ENCODE measurements around the gene PRR23A.
"Not testable (repeated sequence)": the region's sequence is repeated elsewhere in the genome, so short reads cannot be mapped to it uniquely, and the experiment has no call there.

The PRR23A gene

GRCh38 chr3:139006051-139006716 lies at the start of gene PRR23A:
TSS of gene PRR23A (minus strand) at chr3:139006268. CDS start at chr3:139006268, 0 bp downstream.
- TF ChIP-seq ZNF274 (IDR thresholded peaks at IDR 0.05; ENCODE audit: low read depth, low read length) = no peak

GRCh38 chr3:139052802-139053600 lies 46.9 kb upstream of the PRR23A start:
- H3K4me3 ChIP-seq (ENCODE audit: low read length) = no peak overlapping the region
- no peak for TF ChIP-seq ZNF274 (IDR thresholded peaks at IDR 0.05; ENCODE audit: low read depth, low read length)

More at GRCh38 chr3:139006051-139006716, at the start of gene PRR23A:
- no peak within 1 kb of the TSS for H3K4me3 ChIP-seq (ENCODE audit: low read length)

- TF ChIP-seq ZNF274 (IDR thresholded peaks at IDR 0.05; ENCODE audit: low read depth, low read length) = no peak
Observed at GRCh38 chr3:139044366-139045210, 38.5 kb upstream of the PRR23A start, which contains the start of gene PRR23C. TSS of gene PRR23C (minus strand) at chr3:139044892. CDS start at chr3:139044620, 272 bp downstream.

GRCh38 chr3:139043554-139044365 lies 37.7 kb upstream of the PRR23A start:
- no peak overlapping the region for H3K4me3 ChIP-seq (ENCODE audit: low read length)
- TF ChIP-seq ZNF274 (IDR thresholded peaks at IDR 0.05; ENCODE audit: low read depth, low read length) = no peak

More at GRCh38 chr3:139044366-139045210, 38.5 kb upstream of the PRR23A start, which contains the start of gene PRR23C:
- H3K4me3 ChIP-seq (ENCODE audit: low read length) = no peak within 1 kb of the TSS

- H3K4me3 ChIP-seq (ENCODE audit: low read length) = no peak overlapping the region
- no peak for TF ChIP-seq ZNF274 (IDR thresholded peaks at IDR 0.05; ENCODE audit: low read depth, low read length)
Observed at GRCh38 chr3:139037478-139037877, 31.4 kb upstream of the PRR23A start.

GRCh38 chr3:139032326-139033002 lies 26.4 kb upstream of the PRR23A start:
- TF ChIP-seq ZNF274 (IDR thresholded peaks at IDR 0.05; ENCODE audit: low read depth, low read length) = no peak
- no peak overlapping the region for H3K4me3 ChIP-seq (ENCODE audit: low read length)

DNA sequence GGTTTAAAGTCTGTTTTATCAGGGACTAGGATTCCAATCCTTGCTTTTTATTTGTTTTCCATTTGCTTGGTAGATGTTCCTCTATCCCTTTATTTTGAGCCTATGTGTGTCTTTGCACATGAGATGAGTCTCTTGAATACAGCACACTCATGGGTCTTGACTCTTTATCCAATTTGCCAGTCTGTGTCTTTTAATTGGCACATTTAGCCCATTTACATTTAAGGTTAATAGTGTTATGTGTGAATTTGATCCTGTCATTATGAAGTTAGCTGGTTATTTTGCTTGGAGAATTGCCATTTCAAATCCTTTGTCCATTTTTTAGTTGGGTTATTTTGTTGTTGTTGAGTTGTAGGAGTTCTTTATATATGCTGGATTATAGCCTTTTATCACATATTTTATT lies 24.5 kb upstream of the PRR23A start:
- H3K4me3 ChIP-seq (ENCODE audit: low read length) = not testable (repeated sequence)

- H3K4me3 ChIP-seq (ENCODE audit: low read length) = no peak overlapping the region
- TF ChIP-seq ZNF274 (IDR thresholded peaks at IDR 0.05; ENCODE audit: low read depth, low read length) = no peak
Observed at GRCh38 chr3:139024968-139025367, 18.9 kb upstream of the PRR23A start.

DNA sequence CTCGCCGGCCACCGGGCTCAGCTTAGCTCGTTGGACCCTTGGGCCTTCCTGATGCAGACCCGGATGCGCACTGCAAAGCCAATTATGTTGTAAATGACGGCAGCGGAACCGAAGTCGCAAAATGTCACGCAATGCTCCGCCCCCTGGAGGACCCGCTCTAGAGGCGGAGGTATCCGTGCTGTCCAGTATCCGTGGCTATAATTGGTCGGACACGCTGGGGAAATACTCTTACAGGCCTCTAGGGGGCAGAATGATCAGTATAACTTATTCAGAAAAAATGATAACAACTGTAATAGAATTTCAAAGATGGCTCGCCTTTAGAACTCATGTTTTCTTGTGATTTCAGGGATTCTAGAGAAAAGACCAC lies 14.8 kb upstream of the PRR23A start, which contains the start of gene PRR23B:
Gene PRR23B, minus strand, starts transcription at position 59 of the 367 bp plus-strand sequence. CDS start 265 bp downstream, outside the sequence.
- H3K4me3 ChIP-seq (ENCODE audit: low read length) = no peak within 1 kb of the TSS
- TF ChIP-seq ZNF274 (IDR thresholded peaks at IDR 0.05; ENCODE audit: low read depth, low read length) = no peak

GRCh38 chr3:139020036-139020867 lies 14.2 kb upstream of the PRR23A start:
- no peak for TF ChIP-seq ZNF274 (IDR thresholded peaks at IDR 0.05; ENCODE audit: low read depth, low read length)
- H3K4me3 ChIP-seq (ENCODE audit: low read length) = no peak overlapping the region

GRCh38 chr3:139016430-139017048 lies 10.5 kb upstream of the PRR23A start:
- no peak for TF ChIP-seq ZNF274 (IDR thresholded peaks at IDR 0.05; ENCODE audit: low read depth, low read length)
- H3K4me3 ChIP-seq (ENCODE audit: low read length) = no peak overlapping the region

All from GM08714 (cell line).